ENCODE results near the gene BST2. TPM values are rescaled to one million over a fixed set of nuclear protein-coding genes. Genes with fewer than 3 reads are reported as not detected.

Gene BST2
- polyA plus RNA-seq, 1 experiment, result 6.4 TPM

DNA sequence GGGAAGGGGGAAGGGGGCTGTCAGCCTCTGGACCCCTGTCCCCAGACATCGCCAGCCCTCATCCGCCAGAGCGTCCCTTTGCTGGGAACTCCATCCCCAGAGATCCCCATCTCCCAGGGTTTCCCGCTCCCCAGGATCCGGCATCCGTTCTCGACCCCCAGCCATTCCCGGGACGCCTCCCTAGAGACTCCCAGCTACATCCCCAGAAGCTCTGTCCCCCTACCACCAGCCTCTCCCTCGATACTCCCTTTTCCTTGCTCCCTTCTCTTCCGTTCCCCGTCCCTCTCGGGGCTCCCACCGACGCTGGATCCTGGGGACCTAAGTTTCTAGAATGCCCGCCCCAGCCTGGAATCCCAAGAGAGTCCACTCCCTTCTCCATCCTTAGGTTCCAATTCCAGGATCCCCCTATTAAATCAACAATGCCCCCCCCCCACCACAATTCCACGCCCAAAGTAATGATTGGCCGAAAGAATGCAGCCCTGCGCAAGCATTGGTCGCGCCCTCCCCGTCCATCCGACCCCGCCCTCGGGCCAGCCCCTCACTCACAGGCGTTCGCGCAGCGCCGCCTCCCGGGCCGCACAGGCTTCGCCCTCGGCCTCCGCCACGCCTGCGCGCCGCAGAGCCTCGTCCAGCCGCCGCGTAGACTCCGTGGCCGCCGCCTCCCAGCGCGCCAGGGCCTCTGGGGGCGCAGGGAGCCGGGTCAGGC, 14.6 kb downstream of the BST2 start:
- TF ChIP-seq, protein P1, sequence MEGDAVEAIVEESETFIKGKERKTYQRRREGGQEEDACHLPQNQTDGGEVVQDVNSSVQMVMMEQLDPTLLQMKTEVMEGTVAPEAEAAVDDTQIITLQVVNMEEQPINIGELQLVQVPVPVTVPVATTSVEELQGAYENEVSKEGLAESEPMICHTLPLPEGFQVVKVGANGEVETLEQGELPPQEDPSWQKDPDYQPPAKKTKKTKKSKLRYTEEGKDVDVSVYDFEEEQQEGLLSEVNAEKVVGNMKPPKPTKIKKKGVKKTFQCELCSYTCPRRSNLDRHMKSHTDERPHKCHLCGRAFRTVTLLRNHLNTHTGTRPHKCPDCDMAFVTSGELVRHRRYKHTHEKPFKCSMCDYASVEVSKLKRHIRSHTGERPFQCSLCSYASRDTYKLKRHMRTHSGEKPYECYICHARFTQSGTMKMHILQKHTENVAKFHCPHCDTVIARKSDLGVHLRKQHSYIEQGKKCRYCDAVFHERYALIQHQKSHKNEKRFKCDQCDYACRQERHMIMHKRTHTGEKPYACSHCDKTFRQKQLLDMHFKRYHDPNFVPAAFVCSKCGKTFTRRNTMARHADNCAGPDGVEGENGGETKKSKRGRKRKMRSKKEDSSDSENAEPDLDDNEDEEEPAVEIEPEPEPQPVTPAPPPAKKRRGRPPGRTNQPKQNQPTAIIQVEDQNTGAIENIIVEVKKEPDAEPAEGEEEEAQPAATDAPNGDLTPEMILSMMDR (IDR thresholded peaks at IDR 0.05; ENCODE audit: insufficient read depth, low read depth, low read length), result peak; percentile 63
- POLR2A ChIA-PET, result interaction anchor here (0.7 kb wide), 1 partner anchor 82 kb away, joined by 3 read pairs; no protein-coding TSS in a partner anchor
- peak; percentile 52 for DNase-seq (ENCODE audit: low read depth)
- peaks cover 2% of the 10 kb centered on the region; the same call in 1 of the 2 replicates for H3K27me3 ChIP-seq (ENCODE audit: control insufficient read depth, insufficient read depth, low read length)
- CTCF ChIA-PET, result interaction anchor here (0.7 to 7.8 kb wide), 9 partner anchors 11 to 105 kb away, joined by 3 to 121 read pairs (median 4); partner anchors contain the start of gene ABHD8
- H3K36me3 ChIP-seq (ENCODE audit: control insufficient read depth, insufficient read depth, low read length), result no peaks in the 10 kb centered on the region
- H3K4me3 ChIP-seq (ENCODE audit: low read depth, low read length), result peak overlapping the region; percentile 62

GRCh38 chr19:17389957-17390664, 15.3 kb downstream of the BST2 start:
- CTCF ChIA-PET, result interaction anchor here (0.9 to 7.8 kb wide), 10 partner anchors 10 to 106 kb away, joined by 3 to 121 read pairs (median 4); partner anchors contain the start of gene ABHD8
- POLR2A ChIA-PET, result no interaction called here
- TF ChIP-seq, protein P1 (IDR thresholded peaks at IDR 0.05; ENCODE audit: insufficient read depth, low read depth, low read length), result peak; percentile 25; the same call in 1 of the 2 replicates

GRCh38 chr19:17389288-17389687, 16.1 kb downstream of the BST2 start:
- TF ChIP-seq, protein P1 (IDR thresholded peaks at IDR 0.05; ENCODE audit: insufficient read depth, low read depth, low read length), result no peak
- Histone ChIP-seq H3K4me3 (ENCODE audit: low read depth, low read length) (no peak overlapping the region), H3K36me3 (ENCODE audit: control insufficient read depth, insufficient read depth, low read length) (no peaks in the 10 kb centered on the region), H3K27me3 (ENCODE audit: control insufficient read depth, insufficient read depth, low read length) (peaks cover 2% of the 10 kb centered on the region; the same call in 1 of the 2 replicates)
- ChIA-PET POLR2A (no interaction called here), CTCF (interaction anchor here (0.6 to 7.8 kb wide), 8 partner anchors 13 to 97 kb away, joined by 3 to 121 read pairs (median 4); no protein-coding TSS in a partner anchor)
- DNase-seq (ENCODE audit: low read depth), result no peak

More at GRCh38 chr19:17389957-17390664, 15.3 kb downstream of the BST2 start:
- no peak for DNase-seq (ENCODE audit: low read depth)
- H3K36me3 ChIP-seq (ENCODE audit: control insufficient read depth, insufficient read depth, low read length), result no peaks in the 10 kb centered on the region
- peaks cover 2% of the 10 kb centered on the region; the same call in 1 of the 2 replicates for H3K27me3 ChIP-seq (ENCODE audit: control insufficient read depth, insufficient read depth, low read length)
- peak overlapping the region; percentile 62 for H3K4me3 ChIP-seq (ENCODE audit: low read depth, low read length)

DNA sequence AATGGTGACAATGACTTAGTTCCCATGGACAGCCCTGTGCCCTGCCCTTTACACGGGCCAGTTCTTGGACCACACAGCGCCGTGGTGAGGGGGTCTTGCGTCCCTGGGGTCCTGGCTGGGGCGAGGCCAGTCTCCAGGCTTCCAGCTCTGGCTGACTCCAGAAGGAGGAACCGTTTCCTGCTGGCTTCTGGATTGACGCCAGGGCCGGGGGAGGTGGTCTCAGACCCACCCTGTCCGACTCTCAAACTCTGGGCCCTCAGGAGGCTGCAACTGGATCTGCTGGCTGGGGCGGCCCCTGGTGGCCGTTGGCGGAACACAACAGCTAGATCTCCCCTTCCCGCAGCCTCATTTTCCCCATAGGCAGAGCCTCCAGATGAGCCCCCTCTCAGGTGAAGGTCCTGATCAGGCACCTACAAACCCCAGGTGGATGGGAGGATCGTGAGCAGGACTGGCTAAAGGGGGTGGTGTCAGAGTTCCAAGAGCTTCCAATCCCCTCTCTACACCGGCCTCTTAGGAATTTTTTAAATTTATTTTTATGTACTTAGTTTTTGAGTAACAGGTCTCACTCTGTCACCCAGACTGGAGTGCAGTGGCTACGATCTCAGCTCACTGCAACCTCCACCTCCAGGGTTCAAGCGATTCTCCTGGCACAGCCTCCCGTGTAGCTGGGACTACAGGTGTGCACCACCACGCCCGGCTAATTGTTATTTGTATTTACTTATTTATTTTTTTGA, 19.4 kb downstream of the BST2 start:
- POLR2A ChIA-PET, result no interaction called here

More for the DNA sequence above, 19.4 kb downstream of the BST2 start:
- Histone ChIP-seq H3K27me3 (ENCODE audit: control insufficient read depth, insufficient read depth, low read length) (peaks cover 2% of the 10 kb centered on the region; the same call in 1 of the 2 replicates), H3K4me3 (ENCODE audit: low read depth, low read length) (no peak overlapping the region), H3K36me3 (ENCODE audit: control insufficient read depth, insufficient read depth, low read length) (no peaks in the 10 kb centered on the region)
- CTCF ChIA-PET, result interaction anchor here (0.6 to 7.8 kb wide), 33 partner anchors 9 to 474 kb away, joined by 3 to 121 read pairs (median 5); partner anchors contain the start of genes ABHD8, ANO8, BST2 and JAK3
- TF ChIP-seq, protein P1 (IDR thresholded peaks at IDR 0.05; ENCODE audit: insufficient read depth, low read depth, low read length), result peak; percentile 97
- DNase-seq (ENCODE audit: low read depth), result no peak

All from BJ (cell line).